OCI-M2 (cell line): Measurements from ENCODE around the gene MAP7D3.
"Not testable (repeated sequence)": the region's sequence is repeated elsewhere in the genome, so short reads cannot be mapped to it uniquely, and the experiment has no call there.

Experiments used
- DNase-seq: peaks from one replicate; lab custom pipeline; 2025; ENCODE audit not compliant: unreplicated experiment; lab: John Stamatoyannopoulos, UW

MAP7D3 gene, protein sequence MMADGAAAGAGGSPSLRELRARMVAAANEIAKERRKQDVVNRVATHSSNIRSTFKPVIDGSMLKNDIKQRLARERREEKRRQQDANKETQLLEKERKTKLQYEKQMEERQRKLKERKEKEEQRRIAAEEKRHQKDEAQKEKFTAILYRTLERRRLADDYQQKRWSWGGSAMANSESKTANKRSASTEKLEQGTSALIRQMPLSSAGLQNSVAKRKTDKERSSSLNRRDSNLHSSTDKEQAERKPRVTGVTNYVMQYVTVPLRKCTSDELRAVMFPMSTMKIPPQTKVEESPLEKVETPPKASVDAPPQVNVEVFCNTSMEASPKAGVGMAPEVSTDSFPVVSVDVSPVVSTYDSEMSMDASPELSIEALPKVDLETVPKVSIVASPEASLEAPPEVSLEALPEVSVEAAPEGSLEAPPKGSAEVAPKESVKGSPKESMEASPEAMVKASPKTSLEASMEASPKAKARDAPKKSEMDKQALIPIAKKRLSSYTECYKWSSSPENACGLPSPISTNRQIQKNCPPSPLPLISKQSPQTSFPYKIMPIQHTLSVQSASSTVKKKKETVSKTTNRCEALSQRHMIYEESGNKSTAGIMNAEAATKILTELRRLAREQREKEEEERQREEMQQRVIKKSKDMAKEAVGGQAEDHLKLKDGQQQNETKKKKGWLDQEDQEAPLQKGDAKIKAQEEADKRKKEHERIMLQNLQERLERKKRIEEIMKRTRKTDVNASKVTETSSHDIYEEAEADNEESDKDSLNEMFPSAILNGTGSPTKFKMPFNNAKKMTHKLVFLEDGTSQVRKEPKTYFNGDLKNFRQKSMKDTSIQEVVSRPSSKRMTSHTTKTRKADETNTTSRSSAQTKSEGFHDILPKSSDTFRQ

GRCh38 chrX:136251041-136251991, at the start of gene MAP7D3:
Gene MAP7D3 (minus strand): TSS chrX:136251400. CDS start chrX:136251358, 42 bp downstream.
- DNase-seq = no peak

DNA sequence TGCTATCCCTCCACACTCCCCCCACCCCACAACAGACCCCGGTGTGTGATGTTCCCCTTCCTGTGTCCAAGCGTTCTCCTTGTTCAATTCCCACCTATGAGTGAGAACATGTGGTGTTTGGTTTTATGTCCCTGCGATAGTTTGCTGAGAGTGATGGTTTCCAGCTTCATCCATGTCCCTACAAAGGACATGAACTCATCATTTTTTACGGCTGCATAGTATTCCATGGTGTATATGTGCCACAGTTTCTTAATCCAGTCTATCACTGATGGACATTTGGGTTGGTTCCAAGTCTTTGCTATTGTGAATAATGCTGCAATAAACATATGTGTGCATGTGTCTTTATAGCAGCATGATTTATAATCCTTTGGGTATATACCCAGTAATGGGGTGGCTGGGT, 49.5 kb upstream of the MAP7D3 start, which contains the start of gene ADGRG4:
Gene ADGRG4, plus strand, starts transcription at position 243 of the 400 bp plus-strand sequence. CDS start 7,815 bp downstream, outside the sequence.
- not testable (repeated sequence) for DNase-seq

DNA sequence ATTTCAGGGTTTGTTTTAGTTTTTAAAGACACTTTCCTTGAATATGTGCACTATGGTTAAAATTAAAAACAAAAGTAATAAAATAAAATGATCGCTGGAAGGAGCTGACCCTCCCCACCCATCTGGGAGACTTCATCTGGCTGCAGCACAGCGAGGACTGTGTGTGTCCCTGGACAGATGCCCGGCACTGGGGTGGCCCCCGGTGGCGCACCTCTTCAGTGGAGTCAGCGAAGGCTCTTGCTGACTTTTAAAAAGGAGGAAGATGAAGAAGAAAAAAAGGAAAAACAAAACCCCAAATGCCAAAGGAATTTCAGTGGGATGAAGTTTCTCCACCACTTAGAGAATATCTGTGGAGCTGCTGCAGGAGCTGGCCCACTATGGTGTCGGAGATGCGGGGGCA, 44.2 kb upstream of the MAP7D3 start:
- no peak for DNase-seq

GRCh38 chrX:136292656-136293055, 41.5 kb upstream of the MAP7D3 start:
- DNase-seq = no peak

DNA sequence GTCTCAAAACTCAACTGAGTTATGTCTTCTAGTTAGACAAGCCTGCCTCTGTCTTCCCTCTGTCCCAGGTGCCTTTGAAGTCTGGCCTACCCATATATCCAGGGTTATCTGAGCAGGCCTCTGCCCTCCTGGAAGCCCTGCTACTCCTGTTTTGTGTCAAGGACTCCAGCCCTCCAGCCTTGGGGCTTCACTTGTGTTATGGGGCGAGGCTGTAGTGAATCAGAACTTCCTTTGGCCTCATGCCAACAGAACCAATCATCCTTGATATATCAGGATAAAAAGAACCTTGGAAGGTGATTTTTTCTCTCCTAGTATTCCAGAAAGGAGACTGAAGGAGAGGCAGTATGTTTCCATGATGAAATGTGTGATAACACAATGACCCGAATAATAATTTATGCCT, 40.6 kb upstream of the MAP7D3 start:
- DNase-seq = no peak

- DNase-seq = not testable (repeated sequence)
Observed at GRCh38 chrX:136286375-136286774, 35.2 kb upstream of the MAP7D3 start.

- DNase-seq = no peak
Observed at GRCh38 chrX:136275553-136275952, 24.4 kb upstream of the MAP7D3 start.

- DNase-seq = no peak
Observed at GRCh38 chrX:136273986-136274385, 22.8 kb upstream of the MAP7D3 start.

DNA sequence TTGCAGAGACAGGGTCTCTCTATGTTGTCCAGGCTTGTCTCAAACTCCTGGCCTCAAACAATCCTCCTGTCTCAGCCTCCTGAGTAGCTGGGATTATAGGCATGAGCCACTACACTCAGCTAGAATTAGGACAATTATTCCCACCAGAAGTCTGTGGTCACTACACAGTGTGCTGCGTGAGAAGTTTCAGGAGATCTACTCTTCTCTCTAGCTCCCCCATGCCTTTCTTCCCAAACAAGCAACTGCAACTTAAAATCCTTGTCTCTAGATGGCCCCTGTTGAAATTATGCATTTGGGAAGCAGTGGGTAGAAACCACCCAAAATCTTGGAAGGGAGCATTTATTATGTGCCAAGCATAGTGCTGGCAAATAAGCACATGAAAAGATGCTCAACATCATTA, 21.1 kb upstream of the MAP7D3 start:
- DNase-seq = no peak

- no peak for DNase-seq
Observed at GRCh38 chrX:136271300-136271699, 20.1 kb upstream of the MAP7D3 start.

- no peak for DNase-seq
Observed at GRCh38 chrX:136269921-136270320, 18.7 kb upstream of the MAP7D3 start.

DNA sequence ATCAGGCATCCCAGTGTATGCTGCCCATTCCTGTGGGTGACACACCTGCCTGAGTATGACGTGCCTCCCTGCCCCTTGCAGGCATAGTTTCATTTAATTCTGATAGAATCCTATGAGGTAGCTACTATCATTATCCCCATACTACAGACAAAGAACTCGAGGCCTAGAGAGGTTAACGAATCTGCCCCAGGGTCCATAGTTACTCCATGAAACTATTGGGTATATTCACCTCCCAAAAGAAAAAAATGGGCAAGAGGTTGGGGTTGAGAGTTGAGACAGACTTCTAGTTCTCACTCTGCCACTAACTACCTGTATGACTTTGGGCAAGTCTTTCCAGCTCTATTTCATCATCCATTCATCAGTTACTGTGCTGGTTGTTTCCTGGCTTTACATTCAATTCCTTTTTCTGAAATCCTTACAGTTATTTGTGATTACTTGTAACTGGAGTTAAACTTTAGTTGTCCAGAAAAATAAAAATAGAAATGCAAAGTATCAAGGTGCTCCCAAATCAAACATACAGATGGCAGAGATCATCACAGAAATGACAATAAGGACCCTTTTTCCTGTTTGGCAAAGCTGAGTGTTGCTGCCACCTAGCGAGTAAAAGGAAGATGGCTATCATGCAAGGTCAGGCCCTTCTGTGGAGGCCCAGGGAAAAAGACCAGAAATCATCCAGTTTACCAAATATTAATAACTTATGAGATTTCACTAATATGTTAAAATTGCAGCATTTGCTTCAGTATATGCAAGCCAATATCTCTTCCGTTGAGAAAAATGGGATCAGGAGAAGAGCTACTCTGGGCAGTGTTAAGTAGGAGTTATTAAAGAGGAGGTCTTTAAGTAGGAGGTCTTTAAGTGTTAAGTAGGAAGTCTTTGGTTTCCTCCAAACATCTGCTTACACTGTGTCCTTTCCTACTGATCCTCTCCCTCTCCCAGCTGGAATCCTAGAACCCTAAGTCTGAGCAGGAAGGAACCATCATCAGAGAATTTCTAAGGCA, 17.1 kb upstream of the MAP7D3 start:
- no peak for DNase-seq

GRCh38 chrX:136266828-136267227, 15.6 kb upstream of the MAP7D3 start:
- DNase-seq = no peak

GRCh38 chrX:136262812-136263315, 11.7 kb upstream of the MAP7D3 start:
- DNase-seq = no peak

GRCh38 chrX:136262243-136262642, 11.0 kb upstream of the MAP7D3 start:
- DNase-seq = no peak

DNA sequence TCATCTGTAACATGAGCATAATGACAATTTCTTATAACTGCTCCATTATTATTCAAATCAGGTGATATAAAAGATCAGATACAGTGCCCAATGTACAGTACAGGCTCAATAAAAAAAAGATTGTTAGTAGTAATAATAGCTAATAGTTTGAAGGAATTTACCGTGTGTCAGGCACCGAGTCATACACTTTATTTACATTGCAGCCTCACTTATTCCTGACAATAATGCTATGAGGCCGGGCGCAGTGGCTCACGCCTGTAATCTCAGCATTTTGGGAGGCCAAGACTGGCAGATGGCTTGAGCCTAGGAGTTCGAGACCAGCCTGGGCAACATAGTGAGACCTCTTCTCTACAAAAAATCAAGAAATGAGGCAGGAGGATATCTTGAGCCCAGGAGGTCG, 10.1 kb upstream of the MAP7D3 start:
- DNase-seq = no peak

GRCh38 chrX:136260776-136261175, 9.6 kb upstream of the MAP7D3 start:
- DNase-seq = no peak

GRCh38 chrX:136259543-136259942, 8.3 kb upstream of the MAP7D3 start:
- no peak for DNase-seq

GRCh38 chrX:136258951-136259350, 7.8 kb upstream of the MAP7D3 start:
- no peak for DNase-seq
